Lung microvascular endothelial cell (primary cell): ENCODE results near the gene ITPR2. TPM values are rescaled to one million over a fixed set of nuclear protein-coding genes. Genes with fewer than 3 reads are reported as not detected.
"Not testable (repeated sequence)": the region's sequence is repeated elsewhere in the genome, so short reads cannot be mapped to it uniquely, and the experiment has no call there.

Source experiments
- DNase-seq, 2 donors: peaks; one replicate each; pipeline versions ENCODE4 v3.0.0 to v3.0.0-alpha.2; 2010; ENCODE audit warnings: low read depth in 2 of 2
- total RNA-seq: library from RNA; depleted of rRNA; stranded (reverse); fragments of >200 nt; gene quantifications from 2 replicates; pipeline ENCODE4 v1.2.1, GENCODE V29; 2014

Gene ITPR2
- total RNA-seq, 1 donor from 2014 or later: 14.5 TPM

DNA sequence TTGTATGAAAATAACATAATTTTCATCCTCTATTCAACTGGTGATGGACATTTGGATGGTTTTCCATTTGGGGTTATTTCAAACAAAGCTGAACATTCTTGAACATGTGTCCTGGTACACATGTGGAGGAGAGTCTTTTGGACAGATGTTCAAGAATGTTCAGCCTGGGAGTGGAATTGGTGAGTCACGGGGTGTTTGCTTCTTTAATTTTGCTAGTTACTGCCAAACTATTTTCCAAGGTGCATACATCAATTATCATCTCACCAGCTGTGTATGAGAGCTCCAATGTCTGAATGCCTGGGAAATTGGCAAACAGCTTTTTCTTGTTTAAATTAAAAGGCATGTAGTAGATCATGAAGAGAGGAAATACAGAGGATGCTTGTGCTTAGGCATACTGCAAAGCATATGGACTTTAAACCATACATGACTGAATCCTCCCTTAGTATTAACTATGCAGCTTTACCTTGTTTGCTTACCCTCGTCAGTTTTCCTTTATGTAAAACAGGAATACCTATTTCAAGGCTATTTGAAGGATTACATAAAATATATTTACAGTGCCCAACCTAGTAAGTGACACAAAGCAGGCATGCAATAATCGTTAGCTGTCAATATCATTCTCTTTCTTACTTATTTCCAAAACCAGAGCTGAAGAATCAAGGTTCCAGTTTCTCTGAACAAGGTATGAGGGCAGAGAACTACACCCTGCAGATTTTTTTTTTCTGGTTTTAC is 152.1 kb downstream of the ITPR2 start:
- peak; percentile 30 to 42 for DNase-seq

- peak; percentile 54 to 79 for DNase-seq
Measured at GRCh38 chr12:26678697-26679660, 154.0 kb downstream of the ITPR2 start.

DNA sequence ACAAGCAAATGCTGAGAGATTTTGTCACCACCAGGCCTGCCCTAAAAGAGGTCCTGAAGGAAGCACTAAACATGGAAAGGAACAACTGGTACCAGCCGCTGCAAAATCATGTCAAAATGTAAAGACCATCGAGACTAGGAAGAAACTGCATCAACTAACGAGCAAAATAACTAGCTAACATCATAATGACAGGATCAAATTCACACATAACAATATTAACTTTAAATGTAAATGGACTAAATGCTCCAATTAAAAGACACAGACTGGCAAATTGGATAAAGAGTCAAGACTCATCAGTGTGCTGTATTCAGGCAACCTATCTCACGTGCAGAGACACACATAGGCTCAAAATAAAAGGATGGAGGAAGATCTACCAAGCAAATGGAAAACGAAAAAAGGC is 161.5 kb downstream of the ITPR2 start:
- DNase-seq: not testable (repeated sequence)

DNA sequence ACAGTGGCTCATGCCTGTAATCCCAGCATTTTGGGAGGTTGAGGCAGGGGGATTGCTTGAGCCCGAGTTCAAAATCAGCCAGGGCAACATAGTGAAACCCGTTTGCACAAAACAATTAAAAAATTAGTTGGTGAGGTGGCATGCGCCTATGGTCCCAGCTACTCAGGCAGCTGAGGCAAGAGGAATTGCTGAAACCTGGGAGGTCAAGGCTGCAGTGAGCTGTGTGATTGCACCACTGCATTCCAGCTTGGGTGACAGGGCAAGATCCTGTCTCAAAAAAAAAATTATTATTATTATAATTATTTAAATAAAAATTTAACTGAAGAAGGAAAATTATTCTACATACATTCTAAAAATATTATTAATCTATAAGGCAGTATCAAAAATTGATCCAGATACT is 164.1 kb downstream of the ITPR2 start:
- no peak for DNase-seq

DNA sequence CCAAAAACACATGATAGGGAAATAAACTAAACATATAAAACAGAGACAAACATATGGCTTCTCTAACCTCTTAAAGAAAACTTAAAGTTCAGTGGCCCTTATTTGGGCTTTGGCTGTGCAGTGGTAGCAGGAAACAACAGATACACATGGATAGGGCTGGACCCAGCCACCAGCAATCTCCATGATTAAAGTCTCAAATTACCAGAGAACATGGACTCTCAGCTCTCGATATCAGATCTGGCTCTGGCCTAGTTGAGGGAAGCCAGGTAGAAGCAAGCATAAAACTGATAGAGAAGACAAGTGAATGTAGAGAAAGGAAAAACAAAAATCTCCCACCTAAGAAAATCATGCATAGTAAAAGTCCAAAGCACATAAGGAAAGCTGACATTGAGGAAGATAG is 164.8 kb downstream of the ITPR2 start:
- no peak for DNase-seq

DNA sequence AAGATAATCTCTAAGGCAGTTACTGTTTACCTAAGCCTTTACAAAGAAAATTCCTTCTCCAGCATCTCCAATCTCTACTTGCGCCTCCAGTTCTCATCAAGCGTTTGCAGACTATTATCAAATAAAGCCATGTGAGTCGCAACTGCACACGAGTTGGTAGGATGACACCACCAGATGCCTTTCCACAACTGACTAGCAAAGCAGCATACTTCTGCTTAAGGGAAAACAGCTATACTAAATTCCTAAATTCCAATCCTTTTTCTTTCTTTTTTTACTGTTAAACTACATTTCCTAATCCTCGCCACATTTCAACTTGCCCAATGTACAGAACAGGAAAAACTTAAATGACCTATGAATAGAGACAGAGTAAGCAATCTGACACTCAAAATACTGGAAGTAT is 166.7 kb downstream of the ITPR2 start:
- no peak for DNase-seq

GRCh38 chr12:26661399-26661798 is 171.6 kb downstream of the ITPR2 start:
- DNase-seq: no peak

- DNase-seq: no peak
Measured at GRCh38 chr12:26659930-26660329, 173.1 kb downstream of the ITPR2 start.

DNA sequence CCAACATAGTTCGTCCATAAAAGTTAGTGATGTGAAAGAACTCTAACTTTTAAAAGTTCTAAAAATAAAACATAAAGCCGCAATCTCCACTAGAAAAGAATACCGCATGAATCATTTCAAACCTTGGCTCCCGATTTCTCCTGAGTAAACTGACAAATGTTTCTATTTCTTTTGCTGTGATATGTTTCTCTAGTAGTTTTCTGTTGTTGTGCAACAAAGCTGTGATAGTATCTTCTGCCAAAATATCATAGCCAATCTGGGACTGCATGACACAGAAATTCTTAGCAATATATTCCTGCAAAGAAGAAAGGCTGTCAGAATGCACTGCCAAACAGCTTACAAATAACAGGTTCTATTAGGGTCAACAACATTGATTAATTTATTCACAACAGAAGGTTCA is 174.0 kb downstream of the ITPR2 start:
- no peak for DNase-seq

DNA sequence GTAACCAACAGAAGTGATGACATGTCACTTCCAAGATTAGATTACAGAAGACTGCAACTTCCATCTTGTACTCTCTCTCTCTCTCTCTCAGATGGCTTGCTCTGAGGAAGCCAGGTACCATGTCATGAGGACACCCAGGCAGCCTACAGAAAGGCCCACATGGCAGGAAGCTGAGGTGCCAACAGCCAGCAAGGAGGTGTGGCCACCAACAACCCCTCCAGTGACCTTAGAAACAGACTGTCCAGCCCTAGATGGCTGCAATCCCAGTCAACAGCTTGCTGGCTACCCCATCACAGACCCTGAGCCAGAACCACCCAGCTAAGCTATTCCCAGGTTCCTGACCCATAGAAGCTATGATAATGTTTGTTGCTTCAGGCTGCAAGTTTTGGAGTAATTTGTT is 178.4 kb downstream of the ITPR2 start:
- DNase-seq: no peak

- peak; percentile 79 to 86 for DNase-seq
Measured at GRCh38 chr12:26651566-26652188, 181.3 kb downstream of the ITPR2 start.

DNA sequence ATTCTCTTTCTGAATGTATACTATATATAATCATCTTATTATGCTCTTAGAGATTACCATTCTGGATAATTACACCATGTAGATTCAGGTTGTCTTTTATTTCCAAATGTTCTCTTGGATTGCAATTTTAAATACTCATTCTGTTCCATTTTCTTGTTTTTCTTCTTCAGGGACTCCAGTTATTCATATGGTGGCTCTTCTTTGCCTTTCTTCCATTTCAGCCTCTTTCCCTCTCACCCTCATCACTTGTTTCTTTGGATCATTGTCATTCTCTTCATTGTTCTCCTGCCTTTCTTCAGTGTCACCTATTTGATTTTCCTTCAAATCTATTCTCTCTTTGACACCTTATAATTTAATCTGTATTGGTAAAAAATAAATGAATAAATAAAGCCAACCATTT is 182.0 kb downstream of the ITPR2 start:
- DNase-seq: no peak

DNA sequence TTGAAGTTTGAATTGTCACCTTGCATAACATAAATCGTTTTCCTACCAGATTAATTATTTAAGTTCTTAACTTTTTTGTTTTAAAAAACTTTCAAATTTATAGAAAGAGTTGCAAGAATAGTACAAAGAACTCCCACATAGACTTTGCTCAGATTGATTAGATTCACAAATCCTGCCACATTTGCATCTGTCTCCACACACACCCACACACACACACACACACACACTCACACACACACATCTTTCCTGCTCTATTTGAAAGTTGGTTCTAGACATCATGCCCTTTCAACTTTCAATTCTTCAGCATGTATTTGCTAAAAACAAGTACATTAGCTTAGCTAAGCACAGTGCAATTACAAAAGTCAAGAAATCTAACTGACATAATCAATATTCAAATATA is 184.0 kb downstream of the ITPR2 start:
- DNase-seq: peak; percentile 33 to 56

- peak; percentile 76 to 94 for DNase-seq
Measured at GRCh38 chr12:26648584-26648983, 184.4 kb downstream of the ITPR2 start.

- DNase-seq: peak; percentile 51 to 64
Measured at GRCh38 chr12:26648066-26648465, 184.9 kb downstream of the ITPR2 start.

GRCh38 chr12:26647088-26647487 is 185.9 kb downstream of the ITPR2 start:
- no peak for DNase-seq

- DNase-seq: no peak
Measured at GRCh38 chr12:26646571-26646970, 186.4 kb downstream of the ITPR2 start.

- DNase-seq: not testable (repeated sequence)
Measured at GRCh38 chr12:26644376-26644775, 188.6 kb downstream of the ITPR2 start.

DNA sequence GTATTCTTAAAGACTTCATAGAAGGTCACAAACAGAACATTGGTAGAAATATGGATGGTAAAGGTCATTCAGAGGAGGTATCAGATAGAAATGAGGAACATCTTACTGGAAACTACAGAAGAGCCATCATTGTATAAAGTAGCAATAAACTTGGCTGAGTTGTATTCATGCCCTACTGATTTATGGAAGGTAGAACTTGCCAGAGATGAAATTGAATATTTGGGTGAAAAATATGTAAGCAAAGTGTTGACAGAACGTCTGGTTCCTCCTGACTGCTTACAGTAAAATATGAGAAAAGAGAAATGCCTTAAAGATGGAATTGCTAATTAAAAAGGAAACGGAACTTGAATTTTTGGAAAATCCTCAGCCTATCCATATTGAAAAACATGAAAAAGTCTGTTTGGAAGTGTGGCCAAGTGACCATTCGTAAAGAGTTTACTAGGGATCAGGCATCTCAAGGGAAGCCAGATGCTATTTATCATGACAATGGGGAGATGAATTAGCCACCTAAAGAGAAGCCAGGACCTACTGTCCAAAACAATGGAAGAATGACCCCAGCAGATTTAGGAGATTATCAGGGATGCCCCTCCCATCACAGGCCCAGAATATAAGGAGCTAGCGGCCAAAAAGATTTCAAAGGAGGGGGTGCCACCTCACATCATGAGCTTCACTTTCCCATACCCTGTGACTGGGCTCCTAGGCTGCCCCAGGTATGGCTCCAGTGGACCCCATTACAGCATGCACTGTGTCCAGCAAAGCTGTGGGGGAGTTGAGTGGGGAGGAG is 189.3 kb downstream of the ITPR2 start:
- DNase-seq: no peak

- DNase-seq: peak in 1 of 2 donors; percentile 56
Measured at GRCh38 chr12:26642361-26642760, 190.6 kb downstream of the ITPR2 start.

- DNase-seq: peak in 1 of 2 donors; percentile 89
Measured at GRCh38 chr12:26636710-26637328, 196.2 kb downstream of the ITPR2 start.
